DND-41 (cell line): ENCODE data around the gene TCP11.

ENCODE experiments used
- EZH2 ChIP-seq: IDR thresholded peaks from 3 replicates; pipeline ENCODE4 v1.6.1; 2012; ENCODE audit warnings: borderline replicate concordance, low read depth, mild to moderate bottlenecking, moderate library complexity, low read length, inconsistent platforms; ENCODE audit not compliant: severe bottlenecking
- TF ChIP-seq, protein P1 (sequence below): IDR thresholded peaks from 2 replicates; pipeline ENCODE4 v1.5.1; 2012; ENCODE audit warnings: borderline replicate concordance, low read length, moderate library complexity, mild to moderate bottlenecking; ENCODE audit not compliant: poor library complexity, severe bottlenecking; ENCODE audit errors: extremely low read depth

- TF ChIP-seq, protein P1, sequence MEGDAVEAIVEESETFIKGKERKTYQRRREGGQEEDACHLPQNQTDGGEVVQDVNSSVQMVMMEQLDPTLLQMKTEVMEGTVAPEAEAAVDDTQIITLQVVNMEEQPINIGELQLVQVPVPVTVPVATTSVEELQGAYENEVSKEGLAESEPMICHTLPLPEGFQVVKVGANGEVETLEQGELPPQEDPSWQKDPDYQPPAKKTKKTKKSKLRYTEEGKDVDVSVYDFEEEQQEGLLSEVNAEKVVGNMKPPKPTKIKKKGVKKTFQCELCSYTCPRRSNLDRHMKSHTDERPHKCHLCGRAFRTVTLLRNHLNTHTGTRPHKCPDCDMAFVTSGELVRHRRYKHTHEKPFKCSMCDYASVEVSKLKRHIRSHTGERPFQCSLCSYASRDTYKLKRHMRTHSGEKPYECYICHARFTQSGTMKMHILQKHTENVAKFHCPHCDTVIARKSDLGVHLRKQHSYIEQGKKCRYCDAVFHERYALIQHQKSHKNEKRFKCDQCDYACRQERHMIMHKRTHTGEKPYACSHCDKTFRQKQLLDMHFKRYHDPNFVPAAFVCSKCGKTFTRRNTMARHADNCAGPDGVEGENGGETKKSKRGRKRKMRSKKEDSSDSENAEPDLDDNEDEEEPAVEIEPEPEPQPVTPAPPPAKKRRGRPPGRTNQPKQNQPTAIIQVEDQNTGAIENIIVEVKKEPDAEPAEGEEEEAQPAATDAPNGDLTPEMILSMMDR = no peak
- TF ChIP-seq EZH2 = no peak
Measured at GRCh38 chr6:35173044-35173426, 31.9 kb upstream of the TCP11 start.
